GM15510 (cell line): Measurements from ENCODE around the gene ZIM2.

ENCODE experiments used
- POLR2A ChIP-seq: IDR thresholded peaks from 3 replicates; pipeline ENCODE4 v1.6.1; 2011; ENCODE audit warnings: borderline replicate concordance; ENCODE audit not compliant: insufficient read length; ENCODE audit errors: extremely low read depth

ZIM2 gene

DNA sequence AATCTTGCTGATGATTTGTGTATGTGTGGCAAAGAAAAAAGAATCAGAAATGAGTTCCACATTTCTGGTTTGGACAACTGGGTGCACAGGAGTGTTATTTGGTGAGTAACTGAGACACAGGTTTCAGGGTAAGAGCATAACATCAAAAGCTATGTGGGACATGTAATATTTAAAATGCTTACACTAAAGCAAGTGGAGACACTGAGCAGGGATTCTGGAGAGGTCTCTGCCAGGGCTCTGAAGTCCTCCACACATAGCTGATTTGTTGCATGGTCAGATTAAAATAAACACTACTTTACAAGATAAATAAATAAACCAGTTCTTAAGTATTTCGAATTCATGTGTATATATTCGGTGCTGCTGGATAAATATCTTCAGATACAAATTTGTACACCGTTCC, 16.3 kb upstream of the ZIM2 start:
- TF ChIP-seq POLR2A: no peak

- no peak for TF ChIP-seq POLR2A
These were observed 7.6 kb upstream of the ZIM2 start for GRCh38 chr19:56848166-56848565.

DNA sequence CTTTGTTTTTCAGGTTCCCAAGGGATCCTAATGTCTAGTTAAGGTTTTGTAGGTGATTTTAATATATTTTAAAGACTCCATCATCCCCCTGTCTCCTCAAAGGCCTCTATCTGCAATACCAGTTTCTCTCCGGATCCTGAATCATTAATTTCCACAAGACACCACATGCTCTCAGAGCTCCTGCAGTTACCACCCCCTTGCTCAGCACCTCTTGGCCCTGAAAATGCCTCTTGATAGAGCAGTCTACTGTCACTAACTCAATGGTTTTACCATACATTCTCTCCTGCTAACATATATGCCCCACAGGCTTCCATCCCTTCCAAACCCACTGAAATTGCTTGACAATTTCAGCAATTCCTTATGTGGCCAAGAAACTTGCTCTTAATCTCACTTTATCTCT, 1.9 kb upstream of the ZIM2 start:
- no peak for TF ChIP-seq POLR2A

DNA sequence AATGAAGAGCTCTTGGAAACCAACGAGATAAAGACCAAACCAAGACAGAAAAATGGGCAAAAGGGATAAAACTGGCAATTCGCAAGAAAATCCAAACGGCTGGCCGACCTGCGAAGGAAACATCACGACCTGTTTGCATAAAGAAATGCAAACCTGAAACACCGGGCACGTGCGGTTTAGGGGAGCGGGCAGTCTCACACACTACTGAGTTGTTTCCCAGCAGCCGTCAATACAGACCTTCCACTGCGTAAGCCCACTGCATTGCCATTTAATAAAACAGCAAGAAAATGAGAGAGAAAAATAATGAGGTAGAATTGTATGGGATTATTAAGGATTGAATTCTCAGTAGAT, 642 bp upstream of the ZIM2 start:
- no peak for TF ChIP-seq POLR2A

GRCh38 chr19:56839652-56840450, 675 bp downstream of the ZIM2 start:
- no peak for TF ChIP-seq POLR2A

DNA sequence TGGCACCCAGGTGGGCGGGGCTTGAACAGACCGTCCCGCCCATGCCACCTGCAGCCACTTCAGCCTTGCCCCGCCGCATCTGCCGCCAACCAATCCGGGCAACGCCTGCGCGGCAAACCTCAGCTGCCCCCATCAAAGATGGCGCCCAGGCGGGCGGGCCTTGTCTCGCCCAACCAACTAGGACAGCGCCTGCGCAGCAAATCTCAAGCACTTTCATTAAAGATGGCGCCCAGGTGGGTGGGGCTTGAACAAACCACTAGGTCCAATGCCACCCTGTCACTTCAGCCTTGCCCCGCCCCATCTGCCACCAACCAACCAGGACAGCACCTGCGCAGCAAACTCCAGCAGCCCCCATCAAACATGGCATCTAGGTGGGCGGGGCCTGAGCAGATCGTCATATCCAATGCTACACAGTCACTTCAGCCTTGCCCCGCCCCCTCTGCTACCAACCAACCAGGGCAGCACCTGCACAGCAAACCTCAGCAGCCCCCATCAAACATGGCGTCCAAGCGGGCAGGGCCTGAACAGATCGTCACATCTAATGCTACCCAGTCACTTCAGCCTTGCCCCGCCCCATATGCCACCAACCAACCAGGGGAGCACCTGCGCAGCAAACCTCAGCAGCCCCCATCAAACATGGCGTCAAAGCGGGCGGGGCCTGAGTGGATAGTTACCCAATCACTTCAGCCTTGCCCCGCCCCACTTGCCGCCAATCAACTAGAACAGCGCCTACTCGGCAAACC, 1.4 kb downstream of the ZIM2 start:
- no peak for TF ChIP-seq POLR2A

DNA sequence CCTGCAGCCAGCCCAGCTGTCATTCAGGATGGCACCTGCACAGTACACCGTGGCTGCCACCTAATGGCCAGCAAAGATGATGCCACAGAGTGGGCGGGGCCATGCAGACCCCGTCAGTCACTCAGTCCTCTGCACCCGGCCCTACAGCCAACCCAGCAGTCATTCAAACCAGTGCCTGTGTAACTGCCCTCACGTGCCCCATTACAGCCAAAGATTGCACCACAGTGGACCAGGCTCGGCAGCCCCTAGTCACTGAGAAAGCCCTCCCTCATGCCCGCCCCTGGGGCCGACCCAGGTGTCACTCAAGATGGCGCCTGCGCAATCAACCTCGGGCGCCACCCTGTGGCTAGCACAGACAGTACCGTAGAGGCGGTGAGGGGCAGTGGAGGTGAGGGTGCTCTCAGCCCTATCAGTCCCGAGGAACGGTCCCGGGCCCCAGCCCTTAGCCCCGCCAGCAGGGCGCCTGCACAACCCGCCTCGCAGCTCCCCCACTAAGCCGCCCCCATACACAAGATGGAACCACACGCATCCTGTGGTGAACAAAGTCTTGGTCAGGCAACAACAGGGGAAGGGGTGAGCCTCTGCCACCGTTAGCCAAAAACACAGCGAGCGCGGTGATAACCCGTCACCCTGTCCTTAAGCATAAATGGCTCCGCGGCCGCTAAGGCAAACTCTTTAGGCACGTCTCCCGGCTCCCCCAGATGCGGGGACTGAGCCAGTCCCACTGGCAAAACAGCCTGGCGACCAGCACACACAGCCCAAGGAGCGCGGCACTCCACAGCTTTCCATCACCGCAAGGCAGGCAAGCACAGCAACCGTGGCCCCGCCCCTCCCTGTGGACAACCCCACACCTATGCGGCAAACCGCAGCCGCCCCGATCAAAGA, 2.3 kb downstream of the ZIM2 start:
- TF ChIP-seq POLR2A: no peak

DNA sequence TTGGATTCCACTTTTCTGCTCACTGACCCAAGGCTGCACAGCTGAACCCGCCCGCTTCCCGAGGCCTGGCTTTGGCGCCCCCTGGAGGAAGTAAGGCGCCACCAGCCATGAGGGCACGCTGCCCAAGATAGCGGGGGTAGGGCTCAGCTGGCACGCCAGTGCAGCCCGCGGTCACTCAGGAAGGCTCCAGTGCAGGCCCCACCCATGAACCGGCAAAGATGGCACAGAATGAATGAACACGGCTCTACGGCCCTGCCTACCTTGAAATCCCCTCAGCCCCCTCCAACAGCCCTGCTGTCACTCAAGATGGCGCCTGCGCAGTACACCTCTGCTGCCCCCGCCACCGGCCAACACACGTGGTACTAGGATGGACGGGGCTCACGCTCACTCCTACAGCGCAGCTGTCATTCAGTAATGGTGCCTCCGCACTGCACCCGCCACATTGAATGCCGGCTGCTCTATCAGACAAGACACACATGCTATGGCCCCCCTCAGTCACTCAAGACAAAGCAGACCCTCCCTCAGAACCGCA, 3.0 kb downstream of the ZIM2 start:
- TF ChIP-seq POLR2A: no peak

DNA sequence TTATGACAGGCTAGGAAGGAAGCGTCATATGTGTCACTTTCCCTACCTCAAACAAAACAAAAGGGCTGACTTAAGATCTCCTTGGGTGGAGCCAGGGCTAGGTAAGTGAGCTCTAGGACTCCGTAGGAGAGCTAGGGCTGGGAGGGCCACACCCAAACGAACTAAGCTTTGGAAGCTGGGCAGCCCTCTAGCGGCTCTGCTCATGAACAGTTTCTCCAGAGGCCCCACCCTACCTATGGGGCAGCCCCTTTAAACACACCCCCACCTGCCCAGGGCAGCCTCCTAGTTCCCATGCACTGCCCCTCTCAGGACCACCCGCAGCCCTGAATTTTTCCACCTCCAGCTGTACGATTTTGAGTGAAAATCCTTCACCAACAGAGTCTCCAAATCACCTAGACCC, 3.5 kb downstream of the ZIM2 start:
- no peak for TF ChIP-seq POLR2A

GRCh38 chr19:56836059-56836458, 4.5 kb downstream of the ZIM2 start:
- no peak for TF ChIP-seq POLR2A

- no peak for TF ChIP-seq POLR2A
These were observed 5.1 kb downstream of the ZIM2 start for GRCh38 chr19:56835401-56835800.

GRCh38 chr19:56834564-56835375, 5.8 kb downstream of the ZIM2 start:
- no peak for TF ChIP-seq POLR2A

DNA sequence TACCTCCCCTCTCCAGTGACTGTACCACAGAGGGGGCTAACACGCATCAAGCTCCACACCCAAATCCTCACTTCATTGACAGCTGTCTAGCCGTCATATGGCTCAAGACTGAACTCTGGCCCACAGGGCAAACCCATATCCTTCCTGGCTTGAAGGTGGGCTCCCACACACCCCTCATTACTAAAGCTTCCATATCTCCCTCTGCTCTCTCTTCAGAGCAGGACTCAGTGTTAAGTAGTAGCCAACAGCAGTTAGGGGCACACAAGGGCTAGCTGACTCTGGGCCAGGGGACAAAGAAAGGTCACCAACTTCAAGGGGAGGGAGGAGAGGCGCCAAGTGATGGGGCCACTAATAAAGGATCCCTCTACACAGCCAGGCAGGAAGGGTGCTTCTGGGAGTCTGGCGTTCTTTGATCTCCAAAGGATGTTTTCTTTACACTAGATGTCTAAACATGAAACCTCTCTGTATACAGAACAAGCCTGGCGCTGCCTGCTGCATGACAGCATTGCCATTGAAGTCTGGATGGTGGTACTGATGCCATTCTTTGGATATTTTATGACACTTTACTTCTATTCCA, 8.1 kb downstream of the ZIM2 start:
- no peak for TF ChIP-seq POLR2A

- no peak for TF ChIP-seq POLR2A
These were observed 9.3 kb downstream of the ZIM2 start for GRCh38 chr19:56831255-56831654.
